GM23338 (cell line): ENCODE results near the gene USP50.

Experiments used
- CREB1 ChIP-seq: fragments of 250-450 bp; sonication (Bioruptor Pico); IDR thresholded peaks from 2 replicates; pipeline ENCODE4 v1.5.0; 2020; ENCODE audit warnings: low read depth, mild to moderate bottlenecking, moderate library complexity
- ETS1 ChIP-seq: IDR thresholded peaks from 2 replicates; pipeline ENCODE4 v1.6.1; 2016; ENCODE audit warnings: antibody characterized with exemption
- EZH2 ChIP-seq: fragments of 200-600 bp; sonication (generic); IDR thresholded peaks from one replicate; pipeline ENCODE4 v1.8.0; 2017; ENCODE audit warnings: antibody characterized with exemption, mild to moderate bottlenecking, low read depth; ENCODE audit not compliant: unreplicated experiment
- EZH2phosphoT487 ChIP-seq: fragments of 200-600 bp; sonication (generic); IDR thresholded peaks from one replicate; pipeline ENCODE4 v1.8.1; 2018; ENCODE audit warnings: antibody characterized with exemption; ENCODE audit not compliant: unreplicated experiment
- JUNB ChIP-seq: IDR thresholded peaks from one replicate; pipeline ENCODE4 v1.6.1; 2016; ENCODE audit warnings: antibody characterized with exemption; ENCODE audit not compliant: unreplicated experiment
- NANOG ChIP-seq: IDR thresholded peaks from 2 replicates; pipeline ENCODE4 v1.6.1; 2016; ENCODE audit warnings: antibody characterized with exemption, borderline replicate concordance
- POLR2AphosphoS5 ChIP-seq: IDR thresholded peaks from 2 replicates; pipeline ENCODE4 v1.6.1; 2016; ENCODE audit warnings: antibody characterized with exemption, low read depth
- REST ChIP-seq: IDR thresholded peaks from one replicate; pipeline ENCODE4 v1.6.1; 2018; ENCODE audit warnings: antibody characterized with exemption; ENCODE audit not compliant: unreplicated experiment
- STAT1 ChIP-seq: IDR thresholded peaks from one replicate; pipeline ENCODE4 v1.6.1; 2016; ENCODE audit warnings: antibody characterized with exemption; ENCODE audit not compliant: unreplicated experiment
- ZNF114 ChIP-seq: fragments of 250-450 bp; sonication (Bioruptor Pico); IDR thresholded peaks from 2 replicates; pipeline ENCODE4 v1.5.0; 2020; ENCODE audit warnings: mild to moderate bottlenecking, moderate library complexity
- ZNF331 ChIP-seq: fragments of 250-450 bp; sonication (Bioruptor Pico); IDR thresholded peaks from 2 replicates; pipeline ENCODE4 v1.5.0; 2020; ENCODE audit warnings: low read depth, mild to moderate bottlenecking, moderate library complexity
- ZNF462 ChIP-seq: fragments of 250-450 bp; sonication (Bioruptor Pico); IDR thresholded peaks from 2 replicates; pipeline ENCODE4 v1.5.0; 2020; ENCODE audit warnings: mild to moderate bottlenecking, moderate library complexity
- TF ChIP-seq, protein P1 (sequence below), 2 experiments: fragments of 200-600 bp in 1 of 2; sonication (generic) in 1 of 2; conservative IDR thresholded peaks; 2 replicates each; pipeline versions ENCODE4 v1.5.1 to v1.6.1; 2016 to 2017; ENCODE audit warnings: antibody characterized with exemption in 2 of 2, low read depth in 2 of 2, mild to moderate bottlenecking in 2 of 2, moderate library complexity in 1 of 2

DNA sequence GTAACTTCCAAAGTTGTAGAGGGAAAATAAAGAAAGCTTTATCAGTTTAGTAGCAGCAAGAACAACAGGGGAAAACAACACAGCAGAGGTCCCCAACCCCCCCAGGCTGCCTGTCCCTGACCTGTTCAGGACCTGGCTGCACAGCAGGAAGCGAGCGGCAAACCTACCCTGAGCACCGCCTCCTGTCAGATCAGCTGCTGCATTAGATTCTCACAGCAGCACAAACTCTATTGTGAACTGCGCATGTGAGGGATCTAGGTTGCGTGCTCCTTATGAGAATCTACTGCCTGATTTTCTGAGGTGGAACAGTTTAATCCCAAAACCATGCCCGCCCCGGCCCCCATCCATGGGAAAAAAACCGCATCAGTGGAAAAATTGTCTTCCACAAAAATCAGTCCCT is 40.3 kb downstream of the USP50 start:
- TF ChIP-seq, protein P1, sequence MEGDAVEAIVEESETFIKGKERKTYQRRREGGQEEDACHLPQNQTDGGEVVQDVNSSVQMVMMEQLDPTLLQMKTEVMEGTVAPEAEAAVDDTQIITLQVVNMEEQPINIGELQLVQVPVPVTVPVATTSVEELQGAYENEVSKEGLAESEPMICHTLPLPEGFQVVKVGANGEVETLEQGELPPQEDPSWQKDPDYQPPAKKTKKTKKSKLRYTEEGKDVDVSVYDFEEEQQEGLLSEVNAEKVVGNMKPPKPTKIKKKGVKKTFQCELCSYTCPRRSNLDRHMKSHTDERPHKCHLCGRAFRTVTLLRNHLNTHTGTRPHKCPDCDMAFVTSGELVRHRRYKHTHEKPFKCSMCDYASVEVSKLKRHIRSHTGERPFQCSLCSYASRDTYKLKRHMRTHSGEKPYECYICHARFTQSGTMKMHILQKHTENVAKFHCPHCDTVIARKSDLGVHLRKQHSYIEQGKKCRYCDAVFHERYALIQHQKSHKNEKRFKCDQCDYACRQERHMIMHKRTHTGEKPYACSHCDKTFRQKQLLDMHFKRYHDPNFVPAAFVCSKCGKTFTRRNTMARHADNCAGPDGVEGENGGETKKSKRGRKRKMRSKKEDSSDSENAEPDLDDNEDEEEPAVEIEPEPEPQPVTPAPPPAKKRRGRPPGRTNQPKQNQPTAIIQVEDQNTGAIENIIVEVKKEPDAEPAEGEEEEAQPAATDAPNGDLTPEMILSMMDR (conservative IDR thresholded peaks at IDR 0.05; ENCODE audit: low read depth in 2 of 2) = no peak
- TF ChIP-seq STAT1 (no peak), EZH2 (no peak), EZH2phosphoT487 (no peak), POLR2AphosphoS5 (no peak), JUNB (no peak), REST (no peak), ZNF331 (CRISPR knock-in tag) (no peak), NANOG (no peak), ZNF114 (CRISPR knock-in tag) (no peak), CREB1 (no peak), ETS1 (no peak), ZNF462 (CRISPR knock-in tag) (no peak)
